HFF-Myc (cell line): ENCODE results near the gene OSBPL6.
"Not testable (repeated sequence)": the region's sequence is repeated elsewhere in the genome, so short reads cannot be mapped to it uniquely, and the experiment has no call there.

ENCODE experiments used
- DNase-seq: peaks from one replicate; pipeline ENCODE4 v3.0.0-alpha.2; 2011; ENCODE audit warnings: low read depth; ENCODE audit errors: extremely low read depth
- H3K4me3 ChIP-seq: replicated peaks from 2 replicates; pipeline ENCODE4 v1.5.1; 2011; ENCODE audit warnings: low read depth, mild to moderate bottlenecking, control low read depth, low read length
- CTCF ChIP-seq: IDR thresholded peaks from 2 replicates; pipeline ENCODE4 v1.5.1; 2012; ENCODE audit warnings: mild to moderate bottlenecking, low read depth, low read length, control low read depth; ENCODE audit errors: missing control alignments

The OSBPL6 gene

GRCh38 chr2:178159966-178160365 lies 34.3 kb upstream of the OSBPL6 start:
- TF ChIP-seq CTCF: no peak
- DNase-seq: no peak
- H3K4me3 ChIP-seq: no peak overlapping the region

- DNase-seq: no peak
- H3K4me3 ChIP-seq: no peak overlapping the region
- no peak for TF ChIP-seq CTCF
Measured at GRCh38 chr2:178160601-178161000, 33.7 kb upstream of the OSBPL6 start.

GRCh38 chr2:178163395-178163794 lies 30.9 kb upstream of the OSBPL6 start:
- DNase-seq: no peak
- H3K4me3 ChIP-seq: no peak overlapping the region
- no peak for TF ChIP-seq CTCF

DNA sequence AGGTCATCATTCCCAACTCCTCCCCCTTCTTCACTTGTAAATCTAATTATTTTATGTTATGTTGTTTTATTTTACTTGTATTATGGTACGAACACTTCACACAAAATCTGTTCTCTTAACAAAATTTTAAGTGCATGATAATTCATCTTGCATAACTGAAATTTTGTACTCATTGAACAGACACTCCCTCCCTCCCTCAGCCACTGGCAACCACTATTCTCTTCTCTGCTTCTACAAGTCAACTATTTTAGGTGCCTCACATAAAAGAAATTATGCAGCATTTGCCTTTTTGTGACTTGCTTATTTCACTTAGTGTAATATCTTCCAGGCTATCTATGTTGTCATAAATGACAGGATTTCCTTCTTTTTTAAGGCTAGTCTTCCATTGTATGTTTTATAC lies 30.4 kb upstream of the OSBPL6 start:
- TF ChIP-seq CTCF: no peak
- no peak for DNase-seq

GRCh38 chr2:178173657-178174056 lies 20.7 kb upstream of the OSBPL6 start:
- no peak for TF ChIP-seq CTCF
- no peak overlapping the region for H3K4me3 ChIP-seq
- no peak for DNase-seq

More for the DNA sequence above, 30.4 kb upstream of the OSBPL6 start:
- no peak overlapping the region for H3K4me3 ChIP-seq

GRCh38 chr2:178177066-178177679 lies 17.1 kb upstream of the OSBPL6 start:
- DNase-seq: no peak
- no peak for TF ChIP-seq CTCF
- no peak overlapping the region for H3K4me3 ChIP-seq

DNA sequence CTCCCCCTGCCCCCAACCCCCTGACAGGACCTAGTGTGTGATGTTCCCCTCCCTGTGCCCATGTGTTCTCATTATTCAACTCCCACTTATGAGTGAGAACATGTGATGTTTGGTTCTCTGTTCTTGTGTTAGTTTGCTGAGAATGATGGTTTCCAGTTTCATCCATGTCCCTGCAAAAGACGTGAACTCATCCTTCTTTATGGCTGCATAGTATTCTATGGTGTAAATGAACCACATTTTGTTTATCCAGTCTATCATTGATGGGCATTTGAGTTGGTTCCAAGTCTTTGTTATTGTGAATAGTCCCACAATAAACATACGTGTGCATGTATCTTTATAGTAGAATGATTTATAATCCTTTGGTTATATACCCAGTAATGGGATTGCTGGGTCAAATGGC lies 13.7 kb upstream of the OSBPL6 start:
- H3K4me3 ChIP-seq, DNase-seq: not testable (repeated sequence)
